HEK293 (cell line): ENCODE results near the gene STK11.

Experiments used
- CTCF ChIA-PET: fragments of 350-600 bp; formaldehyde crosslinking; extraction: SDS; loops from one replicate; lab custom pipeline; 2021; ENCODE audit warnings: antibody characterized with exemption; lab: Yijun Ruan, JAX
- POLR2A ChIA-PET: fragments of 300-600 bp; formaldehyde crosslinking; extraction: SDS; loops from one replicate; lab custom pipeline; 2020; ENCODE audit warnings: antibody characterized with exemption, inconsistent platforms; lab: Yijun Ruan, JAX
- H3K27ac ChIP-seq: fragments of 200-500 bp; sonication (Bioruptor generic); 2 replicates; pipeline ENCODE4 v1.5.1; 2014; ENCODE audit warnings: low read depth, low read length, control low read depth, inconsistent platforms; ENCODE audit errors: extremely low read depth
- H3K36me3 ChIP-seq, 2 experiments: fragments of 200-500 bp in 1 of 2; sonication (Bioruptor generic) in 1 of 2; 1 replicate in 1 of 2; 2 replicates in 1 of 2; pipeline ENCODE4 v1.5.1; 2014 to 2017; ENCODE audit warnings: inconsistent platforms in 2 of 2, low read length in 2 of 2; ENCODE audit not compliant: control insufficient read depth in 2 of 2, insufficient read depth in 1 of 2
- H3K4me1 ChIP-seq: fragments of 200-500 bp; sonication (Bioruptor generic); 2 replicates; pipeline ENCODE4 v1.5.1; 2014; ENCODE audit warnings: mild to moderate bottlenecking, low read length, inconsistent platforms; ENCODE audit not compliant: control insufficient read depth, insufficient read depth
- H3K4me3 ChIP-seq: 2 replicates; pipeline ENCODE4 v1.5.1; 2011; ENCODE audit warnings: low read depth, mild to moderate bottlenecking, control low read depth, low read length, moderate library complexity
- H3K9me3 ChIP-seq: fragments of 200-500 bp; sonication (Bioruptor generic); 2 replicates; pipeline ENCODE4 v1.5.1; 2014; ENCODE audit warnings: low read depth, low read length, inconsistent platforms; ENCODE audit not compliant: control insufficient read depth, insufficient read depth
- GLI4 ChIP-seq: fragments of 450-650 bp; formaldehyde crosslinking; IDR thresholded peaks from 2 replicates; pipeline ENCODE4 v1.5.1; 2016; ENCODE audit warnings: missing biosample characterization, missing genetic modification characterization
- MYNN ChIP-seq: fragments of 450-650 bp; formaldehyde crosslinking; IDR thresholded peaks from 2 replicates; pipeline ENCODE4 v1.5.1; 2016; ENCODE audit warnings: missing biosample characterization, missing genetic modification characterization, borderline replicate concordance
- SCRT1 ChIP-seq: fragments of 450-650 bp; formaldehyde crosslinking; IDR thresholded peaks from 2 replicates; pipeline ENCODE4 v1.5.1; 2016; ENCODE audit warnings: missing biosample characterization, missing genetic modification characterization, borderline replicate concordance
- SCRT2 ChIP-seq: fragments of 450-650 bp; formaldehyde crosslinking; IDR thresholded peaks from 2 replicates; pipeline ENCODE4 v1.5.1; 2016; ENCODE audit warnings: missing biosample characterization, missing genetic modification characterization
- ZBTB44 ChIP-seq: fragments of 450-650 bp; IDR thresholded peaks from 2 replicates; pipeline ENCODE4 v1.5.1; 2018; ENCODE audit warnings: missing biosample characterization, mild to moderate bottlenecking, missing genetic modification characterization
- ZIC2 ChIP-seq: fragments of 450-650 bp; formaldehyde crosslinking; IDR thresholded peaks from 2 replicates; pipeline ENCODE4 v1.5.1; 2016; ENCODE audit warnings: missing biosample characterization, missing genetic modification characterization
- ZNF146 ChIP-seq: fragments of 450-650 bp; formaldehyde crosslinking; IDR thresholded peaks from 2 replicates; pipeline ENCODE4 v1.5.1; 2016; ENCODE audit warnings: missing biosample characterization, missing genetic modification characterization
- ZNF239 ChIP-seq: fragments of 450-650 bp; formaldehyde crosslinking; IDR thresholded peaks from 2 replicates; pipeline ENCODE4 v1.5.1; 2016; ENCODE audit warnings: missing biosample characterization, missing genetic modification characterization
- ZNF416 ChIP-seq: fragments of 450-650 bp; formaldehyde crosslinking; IDR thresholded peaks from 2 replicates; pipeline ENCODE4 v1.5.1; 2016; ENCODE audit warnings: missing biosample characterization, missing genetic modification characterization
- ZNF518A ChIP-seq: fragments of 450-650 bp; formaldehyde crosslinking; conservative IDR thresholded peaks from 2 replicates; pipeline ENCODE4 v1.5.1; 2016; ENCODE audit warnings: low read depth, missing biosample characterization, missing genetic modification characterization
- ZNF555 ChIP-seq: fragments of 450-650 bp; formaldehyde crosslinking; conservative IDR thresholded peaks from 2 replicates; pipeline ENCODE4 v1.5.1; 2017; ENCODE audit warnings: missing biosample characterization, mild to moderate bottlenecking, missing genetic modification characterization, inconsistent platforms
- ZNF629 ChIP-seq: fragments of 450-650 bp; formaldehyde crosslinking; IDR thresholded peaks from 2 replicates; pipeline ENCODE4 v1.5.1; 2017; ENCODE audit warnings: missing biosample characterization, missing genetic modification characterization
- ZNF701 ChIP-seq: fragments of 450-650 bp; formaldehyde crosslinking; IDR thresholded peaks from 2 replicates; pipeline ENCODE4 v1.5.1; 2016; ENCODE audit warnings: missing biosample characterization, missing genetic modification characterization
- TF ChIP-seq, protein P1 (sequence below): fragments of 450-650 bp; formaldehyde crosslinking; IDR thresholded peaks from 2 replicates; pipeline ENCODE4 v1.5.1; 2016; ENCODE audit warnings: missing biosample characterization, missing genetic modification characterization, borderline replicate concordance
- TF ChIP-seq, protein P2 (sequence below): fragments of 450-650 bp; formaldehyde crosslinking; IDR thresholded peaks from 2 replicates; pipeline ENCODE4 v1.5.1; 2016; ENCODE audit warnings: missing biosample characterization, missing genetic modification characterization
- TF ChIP-seq, protein P3 (sequence below): fragments of 450-650 bp; formaldehyde crosslinking; IDR thresholded peaks from 2 replicates; pipeline ENCODE4 v1.5.1; 2016; ENCODE audit warnings: missing biosample characterization, missing genetic modification characterization

The STK11 gene

GRCh38 chr19:1250437-1251260 lies 45.1 kb downstream of the STK11 start (continued):
- TF ChIP-seq SCRT2, result no peak
- TF ChIP-seq GLI4, result no peak
- TF ChIP-seq, protein P1, sequence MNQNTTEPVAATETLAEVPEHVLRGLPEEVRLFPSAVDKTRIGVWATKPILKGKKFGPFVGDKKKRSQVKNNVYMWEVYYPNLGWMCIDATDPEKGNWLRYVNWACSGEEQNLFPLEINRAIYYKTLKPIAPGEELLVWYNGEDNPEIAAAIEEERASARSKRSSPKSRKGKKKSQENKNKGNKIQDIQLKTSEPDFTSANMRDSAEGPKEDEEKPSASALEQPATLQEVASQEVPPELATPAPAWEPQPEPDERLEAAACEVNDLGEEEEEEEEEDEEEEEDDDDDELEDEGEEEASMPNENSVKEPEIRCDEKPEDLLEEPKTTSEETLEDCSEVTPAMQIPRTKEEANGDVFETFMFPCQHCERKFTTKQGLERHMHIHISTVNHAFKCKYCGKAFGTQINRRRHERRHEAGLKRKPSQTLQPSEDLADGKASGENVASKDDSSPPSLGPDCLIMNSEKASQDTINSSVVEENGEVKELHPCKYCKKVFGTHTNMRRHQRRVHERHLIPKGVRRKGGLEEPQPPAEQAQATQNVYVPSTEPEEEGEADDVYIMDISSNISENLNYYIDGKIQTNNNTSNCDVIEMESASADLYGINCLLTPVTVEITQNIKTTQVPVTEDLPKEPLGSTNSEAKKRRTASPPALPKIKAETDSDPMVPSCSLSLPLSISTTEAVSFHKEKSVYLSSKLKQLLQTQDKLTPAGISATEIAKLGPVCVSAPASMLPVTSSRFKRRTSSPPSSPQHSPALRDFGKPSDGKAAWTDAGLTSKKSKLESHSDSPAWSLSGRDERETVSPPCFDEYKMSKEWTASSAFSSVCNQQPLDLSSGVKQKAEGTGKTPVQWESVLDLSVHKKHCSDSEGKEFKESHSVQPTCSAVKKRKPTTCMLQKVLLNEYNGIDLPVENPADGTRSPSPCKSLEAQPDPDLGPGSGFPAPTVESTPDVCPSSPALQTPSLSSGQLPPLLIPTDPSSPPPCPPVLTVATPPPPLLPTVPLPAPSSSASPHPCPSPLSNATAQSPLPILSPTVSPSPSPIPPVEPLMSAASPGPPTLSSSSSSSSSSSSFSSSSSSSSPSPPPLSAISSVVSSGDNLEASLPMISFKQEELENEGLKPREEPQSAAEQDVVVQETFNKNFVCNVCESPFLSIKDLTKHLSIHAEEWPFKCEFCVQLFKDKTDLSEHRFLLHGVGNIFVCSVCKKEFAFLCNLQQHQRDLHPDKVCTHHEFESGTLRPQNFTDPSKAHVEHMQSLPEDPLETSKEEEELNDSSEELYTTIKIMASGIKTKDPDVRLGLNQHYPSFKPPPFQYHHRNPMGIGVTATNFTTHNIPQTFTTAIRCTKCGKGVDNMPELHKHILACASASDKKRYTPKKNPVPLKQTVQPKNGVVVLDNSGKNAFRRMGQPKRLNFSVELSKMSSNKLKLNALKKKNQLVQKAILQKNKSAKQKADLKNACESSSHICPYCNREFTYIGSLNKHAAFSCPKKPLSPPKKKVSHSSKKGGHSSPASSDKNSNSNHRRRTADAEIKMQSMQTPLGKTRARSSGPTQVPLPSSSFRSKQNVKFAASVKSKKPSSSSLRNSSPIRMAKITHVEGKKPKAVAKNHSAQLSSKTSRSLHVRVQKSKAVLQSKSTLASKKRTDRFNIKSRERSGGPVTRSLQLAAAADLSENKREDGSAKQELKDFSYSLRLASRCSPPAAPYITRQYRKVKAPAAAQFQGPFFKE, result no peak
- no peak for TF ChIP-seq ZNF555
- TF ChIP-seq ZNF416 (tag by site-specific recombination), result no peak
- no peak for TF ChIP-seq ZBTB44
- TF ChIP-seq ZNF239 (tag by site-specific recombination), result no peak

- Histone ChIP-seq H3K36me3 (peaks cover 13 to 43% of the 10 kb centered on the region in 2 experiments; a peak in 2 of 3 replicates), H3K4me1 (peaks cover 4% of the 10 kb centered on the region), H3K9me3 (no peaks in the 10 kb centered on the region), H3K4me3 (peak overlapping the region; percentile 92), H3K27ac (peak overlapping the region; percentile 100)
- ChIA-PET POLR2A (interaction anchor here (1.0 to 10.8 kb wide), 3 partner anchors 10 to 24 kb away, joined by 3 to 407 read pairs (median 4); partner anchors contain the start of genes CIRBP and FAM174C), CTCF (interaction anchor here (0.6 to 2.7 kb wide), 2 partner anchors 17 to 349 kb away, joined by 3 to 10 read pairs; partner anchors contain the start of gene CIRBP)
- TF ChIP-seq SCRT1 (tag by site-specific recombination) (no peak), ZNF629 (tag by site-specific recombination) (peak; percentile 14; the same call in 1 of the 2 replicates), ZIC2 (tag by site-specific recombination) (0 out of 2 replicates have a peak, but pooled peaks have one; percentile 44), ZNF701 (tag by site-specific recombination) (0 out of 2 replicates have a peak, but pooled peaks have one; percentile 6), ZNF146 (tag by site-specific recombination) (0 out of 2 replicates have a peak, but pooled peaks have one; percentile 6), ZNF518A (tag by site-specific recombination) (no peak), MYNN (tag by site-specific recombination) (no peak)
- TF ChIP-seq, protein P2, sequence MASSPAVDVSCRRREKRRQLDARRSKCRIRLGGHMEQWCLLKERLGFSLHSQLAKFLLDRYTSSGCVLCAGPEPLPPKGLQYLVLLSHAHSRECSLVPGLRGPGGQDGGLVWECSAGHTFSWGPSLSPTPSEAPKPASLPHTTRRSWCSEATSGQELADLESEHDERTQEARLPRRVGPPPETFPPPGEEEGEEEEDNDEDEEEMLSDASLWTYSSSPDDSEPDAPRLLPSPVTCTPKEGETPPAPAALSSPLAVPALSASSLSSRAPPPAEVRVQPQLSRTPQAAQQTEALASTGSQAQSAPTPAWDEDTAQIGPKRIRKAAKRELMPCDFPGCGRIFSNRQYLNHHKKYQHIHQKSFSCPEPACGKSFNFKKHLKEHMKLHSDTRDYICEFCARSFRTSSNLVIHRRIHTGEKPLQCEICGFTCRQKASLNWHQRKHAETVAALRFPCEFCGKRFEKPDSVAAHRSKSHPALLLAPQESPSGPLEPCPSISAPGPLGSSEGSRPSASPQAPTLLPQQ (tag by site-specific recombination), result peak; percentile 11; the same call in 1 of the 2 replicates
- TF ChIP-seq, protein P3, sequence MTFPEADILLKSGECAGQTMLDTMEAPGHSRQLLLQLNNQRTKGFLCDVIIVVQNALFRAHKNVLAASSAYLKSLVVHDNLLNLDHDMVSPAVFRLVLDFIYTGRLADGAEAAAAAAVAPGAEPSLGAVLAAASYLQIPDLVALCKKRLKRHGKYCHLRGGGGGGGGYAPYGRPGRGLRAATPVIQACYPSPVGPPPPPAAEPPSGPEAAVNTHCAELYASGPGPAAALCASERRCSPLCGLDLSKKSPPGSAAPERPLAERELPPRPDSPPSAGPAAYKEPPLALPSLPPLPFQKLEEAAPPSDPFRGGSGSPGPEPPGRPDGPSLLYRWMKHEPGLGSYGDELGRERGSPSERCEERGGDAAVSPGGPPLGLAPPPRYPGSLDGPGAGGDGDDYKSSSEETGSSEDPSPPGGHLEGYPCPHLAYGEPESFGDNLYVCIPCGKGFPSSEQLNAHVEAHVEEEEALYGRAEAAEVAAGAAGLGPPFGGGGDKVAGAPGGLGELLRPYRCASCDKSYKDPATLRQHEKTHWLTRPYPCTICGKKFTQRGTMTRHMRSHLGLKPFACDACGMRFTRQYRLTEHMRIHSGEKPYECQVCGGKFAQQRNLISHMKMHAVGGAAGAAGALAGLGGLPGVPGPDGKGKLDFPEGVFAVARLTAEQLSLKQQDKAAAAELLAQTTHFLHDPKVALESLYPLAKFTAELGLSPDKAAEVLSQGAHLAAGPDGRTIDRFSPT, result peak; percentile 84
Measured at GRCh38 chr19:1251330-1252220, 46.0 kb downstream of the STK11 start.
